Smooth muscle cell (in vitro differentiated cells): ENCODE data around the gene MCF2L. TPM values are rescaled to one million over a fixed set of nuclear protein-coding genes. Genes with fewer than 3 reads are reported as not detected.

Experiments used
- DNase-seq: peaks from one replicate; lab custom pipeline; 2025; ENCODE audit not compliant: unreplicated experiment; lab: John Stamatoyannopoulos, UW
- H2AFZ ChIP-seq: fragments of 200-600 bp; sonication (generic); 2 replicates; pipeline ENCODE4 v1.6.0; 2016; ENCODE audit warnings: antibody characterized with exemption, low read depth, mild to moderate bottlenecking
- H3F3A ChIP-seq: fragments of 200-600 bp; sonication (generic); 2 replicates; pipeline ENCODE4 v1.6.0; 2017; ENCODE audit warnings: antibody characterized with exemption, low read depth
- H3K27ac ChIP-seq: fragments of 200-600 bp; sonication (generic); 2 replicates; pipeline ENCODE4 v1.5.1; 2016; ENCODE audit warnings: low read depth, mild to moderate bottlenecking
- H3K27me3 ChIP-seq: fragments of 200-600 bp; sonication (generic); 2 replicates; pipeline ENCODE4 v1.6.1; 2016; ENCODE audit warnings: low read depth, mild to moderate bottlenecking
- H3K36me3 ChIP-seq: fragments of 200-600 bp; sonication (generic); 2 replicates; pipeline ENCODE4 v1.5.1; 2016; ENCODE audit warnings: low read depth
- H3K4me1 ChIP-seq: fragments of 200-600 bp; sonication (generic); 2 replicates; pipeline ENCODE4 v1.5.1; 2016; ENCODE audit warnings: low read depth
- H3K4me2 ChIP-seq: fragments of 200-600 bp; sonication (generic); 2 replicates; pipeline ENCODE4 v1.6.0; 2016; ENCODE audit warnings: mild to moderate bottlenecking
- H3K4me3 ChIP-seq: fragments of 200-600 bp; sonication (generic); 2 replicates; pipeline ENCODE4 v1.5.1; 2016; ENCODE audit warnings: mild to moderate bottlenecking
- H3K79me2 ChIP-seq: fragments of 200-600 bp; sonication (generic); 2 replicates; pipeline ENCODE4 v1.6.0; 2016; ENCODE audit warnings: low read depth, mild to moderate bottlenecking
- H3K9ac ChIP-seq: fragments of 200-600 bp; sonication (generic); 2 replicates; pipeline ENCODE4 v1.6.0; 2016; ENCODE audit warnings: low read depth
- H3K9me3 ChIP-seq: fragments of 200-600 bp; sonication (generic); replicated peaks from 2 replicates; pipeline ENCODE4 v1.5.1; 2016; ENCODE audit warnings: low read depth
- H4K20me1 ChIP-seq: fragments of 200-600 bp; sonication (generic); 2 replicates; pipeline ENCODE4 v1.6.0; 2016; ENCODE audit warnings: low read depth
- WGBS: methylation state at CpG from one replicate; pipeline ENCODE4 v1.1.7; 2016; ENCODE audit warnings: low lambda C conversion rate; 5-methylcytosine and 5-hydroxymethylcytosine counted together
- polyA plus RNA-seq: library from polyadenylated mRNA; unstranded; fragments of >200 nt; fragmentation: Nextera tagmentation; extraction: Ambion mirVana; gene quantifications from 2 replicates; pipeline ENCODE4 v1.2.1, GENCODE V29; 2016
- total RNA-seq: library from RNA; depleted of rRNA; stranded (reverse); fragments of >200 nt; gene quantifications from 2 replicates; pipeline ENCODE4 v1.2.3, GENCODE V29; 2014
- TF ChIP-seq, protein P1 (sequence below): fragments of 200-600 bp; sonication (generic); IDR thresholded peaks from 2 replicates; pipeline ENCODE4 v1.5.1; 2017; ENCODE audit warnings: borderline replicate concordance, mild to moderate bottlenecking, antibody characterized with exemption; ENCODE audit not compliant: insufficient read depth, poor library complexity, severe bottlenecking

MCF2L gene
- total and polyA plus RNA-seq, 2 experiments from 2014 or later = 0.54 to 7.6 TPM

DNA sequence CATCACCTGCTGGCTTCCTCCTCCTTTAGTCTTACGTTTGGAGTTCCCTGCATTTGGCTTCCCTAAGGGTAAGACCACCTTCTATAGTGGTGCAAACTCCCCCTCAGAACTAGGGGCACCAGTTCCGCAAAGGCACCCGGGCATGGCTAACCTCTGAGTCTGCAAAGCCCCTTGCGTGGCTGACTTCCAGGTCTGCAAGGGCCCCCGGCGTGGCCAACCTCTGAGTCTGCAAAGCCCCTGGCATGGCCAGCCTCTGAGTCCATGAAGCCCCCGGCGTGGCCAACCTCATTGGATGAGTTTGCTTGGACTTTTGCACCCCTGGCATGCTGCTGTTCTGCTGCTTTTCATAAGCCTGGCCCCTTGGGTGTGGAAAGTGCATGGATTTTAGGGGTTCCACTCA is 5.1 kb downstream of the MCF2L start:
- no peak overlapping the region for H3K4me3 ChIP-seq
- H3K4me1 ChIP-seq = peaks cover 6% of the 10 kb centered on the region
- DNase-seq = no peak
- H3K9me3 ChIP-seq = no peaks in the 10 kb centered on the region
- peaks cover 22% of the 10 kb centered on the region for H3K27me3 ChIP-seq
- H3K79me2 ChIP-seq = no peaks in the 10 kb centered on the region
- no peaks in the 10 kb centered on the region for H3K36me3 ChIP-seq
- WGBS = 84% methylated on average over 8 of the region's 8 CpGs
- H4K20me1 ChIP-seq = no peaks in the 10 kb centered on the region
- H3K9ac ChIP-seq = no peak overlapping the region
- H2AFZ ChIP-seq = no peak overlapping the region
- no peak overlapping the region for H3K4me2 ChIP-seq
- H3K27ac ChIP-seq = no peak overlapping the region
- no peaks in the 10 kb centered on the region for H3F3A ChIP-seq
- TF ChIP-seq, protein P1, sequence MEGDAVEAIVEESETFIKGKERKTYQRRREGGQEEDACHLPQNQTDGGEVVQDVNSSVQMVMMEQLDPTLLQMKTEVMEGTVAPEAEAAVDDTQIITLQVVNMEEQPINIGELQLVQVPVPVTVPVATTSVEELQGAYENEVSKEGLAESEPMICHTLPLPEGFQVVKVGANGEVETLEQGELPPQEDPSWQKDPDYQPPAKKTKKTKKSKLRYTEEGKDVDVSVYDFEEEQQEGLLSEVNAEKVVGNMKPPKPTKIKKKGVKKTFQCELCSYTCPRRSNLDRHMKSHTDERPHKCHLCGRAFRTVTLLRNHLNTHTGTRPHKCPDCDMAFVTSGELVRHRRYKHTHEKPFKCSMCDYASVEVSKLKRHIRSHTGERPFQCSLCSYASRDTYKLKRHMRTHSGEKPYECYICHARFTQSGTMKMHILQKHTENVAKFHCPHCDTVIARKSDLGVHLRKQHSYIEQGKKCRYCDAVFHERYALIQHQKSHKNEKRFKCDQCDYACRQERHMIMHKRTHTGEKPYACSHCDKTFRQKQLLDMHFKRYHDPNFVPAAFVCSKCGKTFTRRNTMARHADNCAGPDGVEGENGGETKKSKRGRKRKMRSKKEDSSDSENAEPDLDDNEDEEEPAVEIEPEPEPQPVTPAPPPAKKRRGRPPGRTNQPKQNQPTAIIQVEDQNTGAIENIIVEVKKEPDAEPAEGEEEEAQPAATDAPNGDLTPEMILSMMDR = no peak

DNA sequence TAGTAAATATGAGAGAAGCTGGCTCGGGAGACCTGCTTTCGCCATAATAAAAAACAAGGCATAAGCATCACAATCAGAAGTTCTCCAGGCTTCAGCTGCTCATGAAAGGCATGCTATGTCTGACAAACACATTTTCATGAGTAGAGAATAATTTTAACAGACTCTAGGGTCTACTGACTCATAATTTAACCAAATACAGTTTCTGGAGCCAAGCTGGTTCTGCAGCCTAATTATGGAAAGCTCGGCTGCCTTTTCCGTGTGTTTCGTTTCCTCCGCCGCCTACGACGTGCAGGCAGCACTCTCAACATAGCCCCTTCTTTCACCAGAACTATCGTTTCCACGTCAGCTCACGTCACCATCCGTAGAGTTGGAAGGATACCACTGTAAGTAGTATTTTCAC is 5.7 kb downstream of the MCF2L start:
- no peak overlapping the region for H3K4me2 ChIP-seq
- peaks cover 3% of the 10 kb centered on the region for H3K4me1 ChIP-seq
- no peak overlapping the region for H2AFZ ChIP-seq
- H3F3A ChIP-seq = no peaks in the 10 kb centered on the region
- no peak overlapping the region for H3K9ac ChIP-seq
- H3K9me3 ChIP-seq = no peaks in the 10 kb centered on the region
- TF ChIP-seq, protein P1 = no peak
- no peak overlapping the region for H3K4me3 ChIP-seq
- H3K27me3 ChIP-seq = peaks cover 18% of the 10 kb centered on the region
- no peak for DNase-seq
- no peaks in the 10 kb centered on the region for H3K79me2 ChIP-seq
- no peaks in the 10 kb centered on the region for H4K20me1 ChIP-seq
- 80% methylated on average over 13 of the region's 13 CpGs for whole genome bisulfite sequencing
- H3K36me3 ChIP-seq = no peaks in the 10 kb centered on the region
- H3K27ac ChIP-seq = no peak overlapping the region

DNA sequence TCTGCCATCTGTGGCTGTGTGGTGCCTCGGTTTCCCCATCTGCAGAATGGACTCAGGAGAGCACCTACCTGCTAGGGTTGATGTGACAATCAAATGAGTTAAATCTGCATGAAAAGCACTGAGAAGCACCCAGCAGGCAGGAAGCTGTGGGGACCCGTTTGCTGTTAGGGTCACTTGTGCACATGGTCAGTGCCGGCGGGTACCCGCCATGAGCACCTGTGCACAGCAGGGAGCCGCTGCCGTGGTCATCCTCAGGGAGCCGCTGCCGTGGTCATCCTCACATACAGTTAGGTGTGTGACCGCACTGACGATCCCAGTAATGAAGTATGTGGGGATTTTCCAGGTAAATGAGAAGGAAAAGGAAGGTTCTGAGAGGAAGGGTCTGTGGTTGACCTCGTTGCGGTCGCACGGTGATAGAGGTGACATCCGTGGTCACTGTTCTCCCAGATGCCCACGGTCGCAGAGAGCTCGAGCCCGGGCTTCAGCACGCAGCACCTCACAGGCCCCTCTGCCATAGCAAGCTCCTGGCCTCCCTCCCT is 6.5 kb downstream of the MCF2L start:
- H3K27ac ChIP-seq = no peak overlapping the region
- peaks cover 10% of the 10 kb centered on the region for H3K27me3 ChIP-seq
- H3K79me2 ChIP-seq = no peaks in the 10 kb centered on the region
- H3K4me2 ChIP-seq = no peak overlapping the region
- H2AFZ ChIP-seq = no peak overlapping the region
- no peaks in the 10 kb centered on the region for H3K36me3 ChIP-seq
- H3K9ac ChIP-seq = no peak overlapping the region
- H3K9me3 ChIP-seq = no peaks in the 10 kb centered on the region
- no peaks in the 10 kb centered on the region for H3K4me1 ChIP-seq
- H3F3A ChIP-seq = no peaks in the 10 kb centered on the region
- TF ChIP-seq, protein P1 = no peak
- H4K20me1 ChIP-seq = no peaks in the 10 kb centered on the region
- 95% methylated on average over 21 of the region's 21 CpGs for WGBS
- DNase-seq = no peak
- no peak overlapping the region for H3K4me3 ChIP-seq

DNA sequence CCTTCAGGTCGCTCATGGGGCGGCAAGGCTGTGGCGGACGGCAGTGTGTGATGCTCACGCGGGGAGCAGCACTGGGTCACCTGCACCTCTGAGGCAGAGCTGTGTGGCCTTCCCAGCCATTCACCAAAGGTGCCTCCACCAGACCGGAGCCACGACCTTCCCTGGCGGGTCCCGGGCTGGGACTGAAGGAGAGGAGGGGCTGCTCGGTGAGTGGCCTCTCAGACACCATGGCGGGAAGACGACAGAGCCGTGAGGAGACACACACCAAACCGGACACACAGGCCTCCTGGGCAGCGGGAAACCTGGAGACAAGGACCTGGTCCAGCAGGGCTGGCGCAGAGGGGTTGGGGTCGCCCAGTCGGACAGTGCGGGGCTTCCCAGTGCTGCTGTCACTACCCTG is 7.5 kb downstream of the MCF2L start:
- H2AFZ ChIP-seq = no peak overlapping the region

More for the DNA sequence above, 7.5 kb downstream of the MCF2L start:
- H3F3A ChIP-seq = no peaks in the 10 kb centered on the region
- H3K27ac ChIP-seq = no peak overlapping the region
- H3K4me3 ChIP-seq = no peak overlapping the region
- WGBS = 88% methylated on average over 20 of the region's 20 CpGs
- no peaks in the 10 kb centered on the region for H3K4me1 ChIP-seq
- no peak for DNase-seq
- TF ChIP-seq, protein P1 = no peak
- H3K79me2 ChIP-seq = no peaks in the 10 kb centered on the region
- no peak overlapping the region for H3K9ac ChIP-seq
- no peaks in the 10 kb centered on the region for H3K9me3 ChIP-seq
- no peaks in the 10 kb centered on the region for H3K36me3 ChIP-seq
- H4K20me1 ChIP-seq = no peaks in the 10 kb centered on the region
- H3K27me3 ChIP-seq = no peaks in the 10 kb centered on the region
- H3K4me2 ChIP-seq = no peak overlapping the region
